Subcutaneous adipose tissue (tissue), 4 donors: ENCODE measurements around the gene MUSTN1. TPM values are rescaled to one million over a fixed set of nuclear protein-coding genes. Genes with fewer than 3 reads are reported as not detected.

Experiments
- total RNA-seq, 4 donors: library from RNA; depleted of rRNA; stranded (reverse); fragments of >200 nt; gene quantifications; one replicate each; pipeline ENCODE4 v1.1.0, GENCODE V29; 2016
- TF ChIP-seq, protein P1 (sequence below): fragments of 450-650 bp; IDR thresholded peaks from one replicate; pipeline ENCODE4 v1.5.1; 2016; ENCODE audit warnings: low read depth, mild to moderate bottlenecking, control low read depth, antibody characterized with exemption, moderate library complexity

Gene MUSTN1
- total RNA-seq, 4 donors from 2014 or later, result 1.3 to 13.0 (median 6.8) TPM

DNA sequence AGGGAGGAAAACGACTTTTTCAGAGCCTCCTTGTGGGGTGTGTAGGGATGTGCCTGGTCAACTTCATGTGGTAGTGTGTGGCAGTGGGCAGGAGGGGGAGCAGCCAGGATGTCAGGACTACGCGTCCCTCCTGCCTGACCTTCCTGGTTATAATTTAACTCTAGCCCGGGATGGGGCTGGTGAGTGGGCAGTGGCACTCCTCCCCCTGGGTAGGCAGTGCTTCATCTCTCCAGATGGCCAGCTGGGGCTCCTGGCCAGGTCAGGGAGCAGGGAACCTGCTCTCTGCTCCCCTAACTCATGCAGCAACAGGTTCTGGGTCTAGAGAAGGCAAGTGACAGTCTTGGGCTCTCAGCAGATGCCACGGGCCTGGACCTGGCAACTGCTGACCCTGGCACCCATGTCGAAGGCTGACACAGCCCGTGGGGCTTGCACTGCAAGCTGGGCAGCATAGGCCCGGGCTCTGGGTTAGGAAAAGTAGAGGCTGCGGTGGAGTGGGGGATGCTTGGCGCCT, 6.9 kb downstream of the MUSTN1 start:
- TF ChIP-seq, protein P1, sequence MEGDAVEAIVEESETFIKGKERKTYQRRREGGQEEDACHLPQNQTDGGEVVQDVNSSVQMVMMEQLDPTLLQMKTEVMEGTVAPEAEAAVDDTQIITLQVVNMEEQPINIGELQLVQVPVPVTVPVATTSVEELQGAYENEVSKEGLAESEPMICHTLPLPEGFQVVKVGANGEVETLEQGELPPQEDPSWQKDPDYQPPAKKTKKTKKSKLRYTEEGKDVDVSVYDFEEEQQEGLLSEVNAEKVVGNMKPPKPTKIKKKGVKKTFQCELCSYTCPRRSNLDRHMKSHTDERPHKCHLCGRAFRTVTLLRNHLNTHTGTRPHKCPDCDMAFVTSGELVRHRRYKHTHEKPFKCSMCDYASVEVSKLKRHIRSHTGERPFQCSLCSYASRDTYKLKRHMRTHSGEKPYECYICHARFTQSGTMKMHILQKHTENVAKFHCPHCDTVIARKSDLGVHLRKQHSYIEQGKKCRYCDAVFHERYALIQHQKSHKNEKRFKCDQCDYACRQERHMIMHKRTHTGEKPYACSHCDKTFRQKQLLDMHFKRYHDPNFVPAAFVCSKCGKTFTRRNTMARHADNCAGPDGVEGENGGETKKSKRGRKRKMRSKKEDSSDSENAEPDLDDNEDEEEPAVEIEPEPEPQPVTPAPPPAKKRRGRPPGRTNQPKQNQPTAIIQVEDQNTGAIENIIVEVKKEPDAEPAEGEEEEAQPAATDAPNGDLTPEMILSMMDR, result no peak

DNA sequence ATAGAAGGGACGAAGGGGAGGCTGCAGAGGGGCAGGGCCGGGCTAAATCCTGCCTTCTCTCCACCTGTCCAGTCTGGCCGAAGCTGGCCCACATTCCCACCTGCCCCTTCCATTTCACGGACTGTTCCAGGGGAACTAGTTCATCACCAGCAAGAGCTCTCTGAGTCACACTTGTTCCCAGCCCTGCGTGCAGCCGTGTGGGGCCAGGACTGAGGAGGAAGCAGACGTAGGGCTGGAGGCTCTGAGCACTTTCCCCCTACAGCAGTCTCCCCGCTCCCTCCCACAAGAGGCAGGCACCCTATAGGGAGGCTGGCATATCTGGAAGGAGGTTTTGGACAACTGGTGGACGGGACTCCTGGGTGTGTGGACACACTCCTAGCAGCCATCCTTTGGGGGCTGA, 7.4 kb downstream of the MUSTN1 start:
- TF ChIP-seq, protein P1, result no peak

DNA sequence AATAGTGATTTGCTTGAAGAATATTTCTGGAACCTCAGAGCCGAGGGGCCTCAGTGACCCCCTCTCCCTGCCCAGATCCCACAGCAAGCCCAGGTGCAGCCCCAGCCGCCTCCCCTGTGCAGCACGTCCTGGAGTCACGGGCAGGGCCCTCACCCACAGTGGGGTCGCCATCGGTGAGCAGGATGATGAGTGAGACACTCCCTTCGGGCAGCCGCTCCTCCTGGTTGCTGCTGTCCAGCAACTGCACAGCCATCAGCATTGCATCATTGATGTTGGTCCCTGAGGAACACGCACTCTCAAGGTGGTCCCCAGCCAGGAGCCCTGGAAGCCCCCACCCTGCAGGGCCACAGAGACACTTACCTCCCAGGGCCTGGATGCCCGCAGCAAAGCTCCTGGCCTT, 10.8 kb downstream of the MUSTN1 start:
- TF ChIP-seq, protein P1, result no peak

DNA sequence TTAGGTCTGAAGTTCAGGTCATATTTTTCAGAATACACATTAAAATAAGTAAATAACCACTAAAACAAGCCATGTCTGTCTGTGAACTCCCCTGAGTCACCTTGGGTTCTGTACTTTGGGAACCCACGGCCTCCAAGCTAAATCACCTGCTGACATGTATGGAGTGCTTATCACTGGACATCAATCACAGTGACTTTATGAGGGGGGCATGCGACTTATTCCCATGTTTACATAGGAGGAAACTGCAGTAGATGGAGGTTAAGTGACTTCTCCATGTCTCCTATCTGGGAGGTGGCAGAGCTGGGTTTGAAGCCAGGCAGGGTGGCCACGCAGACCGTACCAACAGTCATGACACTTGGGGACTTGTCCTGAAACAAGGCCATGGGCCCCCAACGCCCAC, 12.5 kb downstream of the MUSTN1 start:
- TF ChIP-seq, protein P1, result no peak

DNA sequence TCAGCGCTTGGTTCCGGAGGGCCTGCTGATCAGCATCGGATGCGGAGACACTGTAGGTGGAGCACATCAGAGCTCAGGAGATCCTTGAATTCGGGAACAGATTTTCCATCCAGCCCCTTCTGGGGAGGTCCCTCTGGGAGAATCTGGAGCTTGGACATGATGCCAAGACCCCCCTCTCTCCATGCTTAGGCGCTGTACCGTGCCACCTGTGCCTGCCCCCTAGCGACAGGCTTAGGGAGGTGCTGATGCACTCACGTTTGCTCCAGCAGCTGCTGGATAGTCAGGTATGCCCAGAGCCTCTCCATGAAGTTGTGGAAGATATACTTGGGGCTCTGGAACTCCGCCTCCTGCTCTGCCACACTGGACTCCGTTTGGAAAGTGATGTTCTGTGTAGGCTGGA, 14.1 kb downstream of the MUSTN1 start:
- TF ChIP-seq, protein P1, result no peak

DNA sequence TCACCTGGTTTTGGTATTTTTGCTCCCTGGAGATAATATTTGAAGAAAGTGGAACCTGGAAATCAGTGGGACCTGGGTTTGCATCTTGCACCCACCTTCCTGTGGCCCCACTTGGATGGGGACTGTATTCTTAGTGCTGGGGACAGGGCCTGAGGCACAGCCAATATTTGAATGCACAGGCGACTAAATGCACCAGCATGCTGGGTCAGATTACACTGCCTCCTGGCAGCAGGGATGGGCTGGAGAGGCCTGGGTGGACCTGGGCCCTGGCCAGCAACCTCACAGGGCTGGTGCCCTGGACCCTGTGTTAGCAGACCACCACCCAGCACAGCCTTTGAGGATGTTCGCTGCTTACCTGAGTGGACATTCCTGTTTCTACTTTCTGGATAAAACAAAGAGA, 14.9 kb downstream of the MUSTN1 start:
- TF ChIP-seq, protein P1, result no peak

DNA sequence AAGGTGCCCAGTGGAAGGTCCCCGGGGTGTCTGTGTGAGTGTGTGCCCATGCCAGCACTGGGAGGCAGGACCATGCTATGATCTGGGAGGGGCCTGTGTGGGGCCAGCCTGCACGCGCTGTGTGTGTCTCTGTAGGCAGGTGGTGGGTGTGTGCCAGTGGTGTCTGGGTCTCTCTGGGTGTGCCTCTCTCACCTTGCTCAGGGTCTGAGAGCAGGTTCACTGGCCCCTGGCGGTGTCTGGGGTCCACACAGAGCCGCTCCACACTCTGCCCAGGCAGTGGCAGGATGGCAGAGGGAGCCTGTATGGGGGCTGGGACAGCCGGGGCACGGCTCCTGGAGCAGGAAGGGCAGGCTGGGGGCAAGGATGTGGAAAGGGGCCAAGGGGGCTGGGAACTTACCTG, 17.0 kb downstream of the MUSTN1 start:
- TF ChIP-seq, protein P1, result no peak
